ENCODE data around the gene PTP4A2. TPM values are rescaled to one million over a fixed set of nuclear protein-coding genes. Genes with fewer than 3 reads are reported as not detected.

PTP4A2 gene
- total RNA-seq, 1 donor from 2014 or later: 157 TPM

- Mint-ChIP-seq H3K27me3 (no peaks in the 10 kb centered on the region), H3K4me3 (ENCODE audit: low read depth) (no peak overlapping the region), H3K27ac (peak overlapping the region; percentile 29), H3K36me3 (ENCODE audit: insufficient read depth) (peaks cover 7% of the 10 kb centered on the region), H3K4me1 (ENCODE audit: low read depth) (peaks cover 50% of the 10 kb centered on the region), H3K9me3 (ENCODE audit: low read depth) (peaks cover 2% of the 10 kb centered on the region)
- DNase-seq (ENCODE audit: low spot score, unreplicated experiment): no peak
- no peak for TF ChIP-seq CTCF (IDR thresholded peaks at IDR 0.05; ENCODE audit: unreplicated experiment)
Observed at GRCh38 chr1:31924839-31925238, 13.3 kb downstream of the PTP4A2 start.

GRCh38 chr1:31923901-31924535, 14.2 kb downstream of the PTP4A2 start:
- DNase-seq (ENCODE audit: low spot score, unreplicated experiment): no peak
- Mint-ChIP-seq H3K36me3 (ENCODE audit: insufficient read depth) (peaks cover 12% of the 10 kb centered on the region), H3K4me3 (ENCODE audit: low read depth) (no peak overlapping the region), H3K4me1 (ENCODE audit: low read depth) (peaks cover 45% of the 10 kb centered on the region), H3K27me3 (no peaks in the 10 kb centered on the region), H3K27ac (peak overlapping the region; percentile 87), H3K9me3 (ENCODE audit: low read depth) (peaks cover 2% of the 10 kb centered on the region)
- TF ChIP-seq CTCF (IDR thresholded peaks at IDR 0.05; ENCODE audit: unreplicated experiment): no peak

GRCh38 chr1:31920956-31921355, 17.2 kb downstream of the PTP4A2 start:
- H3K36me3 Mint-ChIP-seq (ENCODE audit: insufficient read depth): peaks cover 22% of the 10 kb centered on the region
- DNase-seq (ENCODE audit: low spot score, unreplicated experiment): no peak
- H3K27ac Mint-ChIP-seq: no peak overlapping the region
- no peaks in the 10 kb centered on the region for H3K27me3 Mint-ChIP-seq
- peaks cover 6% of the 10 kb centered on the region for H3K9me3 Mint-ChIP-seq (ENCODE audit: low read depth)
- TF ChIP-seq CTCF (IDR thresholded peaks at IDR 0.05; ENCODE audit: unreplicated experiment): no peak
- H3K4me1 Mint-ChIP-seq (ENCODE audit: low read depth): peaks cover 25% of the 10 kb centered on the region
- H3K4me3 Mint-ChIP-seq (ENCODE audit: low read depth): no peak overlapping the region

GRCh38 chr1:31919591-31919990, 18.6 kb downstream of the PTP4A2 start:
- H3K4me3 Mint-ChIP-seq (ENCODE audit: low read depth): no peak overlapping the region
- no peak for DNase-seq (ENCODE audit: low spot score, unreplicated experiment)
- TF ChIP-seq CTCF (IDR thresholded peaks at IDR 0.05; ENCODE audit: unreplicated experiment): no peak
- no peak overlapping the region for H3K27ac Mint-ChIP-seq
- peaks cover 15% of the 10 kb centered on the region for H3K4me1 Mint-ChIP-seq (ENCODE audit: low read depth)
- peaks cover 23% of the 10 kb centered on the region for H3K36me3 Mint-ChIP-seq (ENCODE audit: insufficient read depth)
- peaks cover 6% of the 10 kb centered on the region for H3K9me3 Mint-ChIP-seq (ENCODE audit: low read depth)
- H3K27me3 Mint-ChIP-seq: no peaks in the 10 kb centered on the region

- H3K9me3 Mint-ChIP-seq (ENCODE audit: low read depth): peaks cover 7% of the 10 kb centered on the region
- no peak for TF ChIP-seq CTCF (IDR thresholded peaks at IDR 0.05; ENCODE audit: unreplicated experiment)
- H3K4me1 Mint-ChIP-seq (ENCODE audit: low read depth): peaks cover 17% of the 10 kb centered on the region
- no peak for DNase-seq (ENCODE audit: low spot score, unreplicated experiment)
- H3K27me3 Mint-ChIP-seq: no peaks in the 10 kb centered on the region
- H3K27ac Mint-ChIP-seq: no peak overlapping the region
- no peak overlapping the region for H3K4me3 Mint-ChIP-seq (ENCODE audit: low read depth)
- peaks cover 32% of the 10 kb centered on the region for H3K36me3 Mint-ChIP-seq (ENCODE audit: insufficient read depth)
Observed at GRCh38 chr1:31915438-31915837, 22.7 kb downstream of the PTP4A2 start.

All from progenitor cell of endocrine pancreas (in vitro differentiated cells).